Stimulated activated naive CD4-positive, alpha-beta T cell (primary cell): ENCODE measurements around the gene OLFML2A.

Experiments used
- DNase-seq, 6 experiments: peaks; one replicate each; lab custom pipeline; 2025; lab: John Stamatoyannopoulos, UW

OLFML2A gene

GRCh38 chr9:124797343-124798103 is 20.6 kb downstream of the OLFML2A start:
- no peak for DNase-seq

- DNase-seq: no peak
Observed at GRCh38 chr9:124799274-124800006, 22.5 kb downstream of the OLFML2A start.

GRCh38 chr9:124800306-124801259 is 23.6 kb downstream of the OLFML2A start:
- DNase-seq: no peak

GRCh38 chr9:124801356-124801755 is 24.4 kb downstream of the OLFML2A start:
- DNase-seq: no peak

GRCh38 chr9:124802426-124802825 is 25.5 kb downstream of the OLFML2A start:
- no peak for DNase-seq

GRCh38 chr9:124803911-124804310 is 27.0 kb downstream of the OLFML2A start:
- DNase-seq: no peak

GRCh38 chr9:124805186-124805585 is 28.3 kb downstream of the OLFML2A start:
- DNase-seq: no peak

- DNase-seq: no peak
Observed at GRCh38 chr9:124808246-124808956, 31.5 kb downstream of the OLFML2A start.

GRCh38 chr9:124809211-124809610 is 32.3 kb downstream of the OLFML2A start:
- DNase-seq: no peak

- no peak for DNase-seq
Observed at GRCh38 chr9:124809741-124810500, 33.0 kb downstream of the OLFML2A start.

- DNase-seq: no peak
Observed at GRCh38 chr9:124810663-124811355, 33.9 kb downstream of the OLFML2A start.

- no peak for DNase-seq
Observed at GRCh38 chr9:124812441-124812876, 35.5 kb downstream of the OLFML2A start.

- DNase-seq: no peak
Observed at GRCh38 chr9:124813041-124813440, 36.1 kb downstream of the OLFML2A start.

GRCh38 chr9:124813501-124814163 is 36.7 kb downstream of the OLFML2A start:
- no peak for DNase-seq

- DNase-seq: no peak
Observed at GRCh38 chr9:124814164-124814535, 37.2 kb downstream of the OLFML2A start.

GRCh38 chr9:124815601-124816000 is 38.7 kb downstream of the OLFML2A start:
- DNase-seq: no peak

- DNase-seq: no peak
Observed at GRCh38 chr9:124818431-124819281, 41.7 kb downstream of the OLFML2A start.

- no peak for DNase-seq
Observed at GRCh38 chr9:124820698-124821623, 44.0 kb downstream of the OLFML2A start.
